HG03175 (cell line): ENCODE measurements around the gene OR6Q1.
"Not testable (repeated sequence)": the region's sequence is repeated elsewhere in the genome, so short reads cannot be mapped to it uniquely, and the experiment has no call there.

ENCODE experiments used
- ATAC-seq: cut with Tn5 transposase; IDR thresholded peaks from one replicate; pipeline ENCODE4 v1.9.1; 2021; ENCODE audit warnings: mild to moderate bottlenecking, moderate library complexity; ENCODE audit not compliant: unreplicated experiment

OR6Q1 gene, protein sequence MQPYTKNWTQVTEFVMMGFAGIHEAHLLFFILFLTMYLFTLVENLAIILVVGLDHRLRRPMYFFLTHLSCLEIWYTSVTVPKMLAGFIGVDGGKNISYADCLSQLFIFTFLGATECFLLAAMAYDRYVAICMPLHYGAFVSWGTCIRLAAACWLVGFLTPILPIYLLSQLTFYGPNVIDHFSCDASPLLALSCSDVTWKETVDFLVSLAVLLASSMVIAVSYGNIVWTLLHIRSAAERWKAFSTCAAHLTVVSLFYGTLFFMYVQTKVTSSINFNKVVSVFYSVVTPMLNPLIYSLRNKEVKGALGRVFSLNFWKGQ

DNA sequence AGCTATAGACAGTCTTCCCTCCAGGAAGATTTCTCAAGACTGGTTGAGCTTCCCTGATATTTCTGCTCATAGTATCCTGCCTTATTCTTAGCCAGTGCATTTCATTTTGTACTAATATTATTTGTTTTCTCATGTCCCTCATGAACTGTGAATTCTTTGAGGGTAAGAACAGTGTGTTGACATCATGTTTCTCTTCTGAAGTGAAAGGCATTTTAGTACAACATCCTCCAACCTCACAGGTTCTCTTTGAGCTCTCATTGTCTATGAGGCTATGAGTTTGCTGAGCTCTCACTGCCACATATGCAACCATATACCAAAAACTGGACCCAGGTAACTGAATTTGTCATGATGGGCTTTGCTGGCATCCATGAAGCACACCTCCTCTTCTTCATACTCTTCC is at the start of gene OR6Q1:
Gene OR6Q1, plus strand, starts transcription at position 301 of the 400 bp plus-strand sequence. Its CDS starts 0 bp downstream, at position 301.
- no peak for ATAC-seq

DNA sequence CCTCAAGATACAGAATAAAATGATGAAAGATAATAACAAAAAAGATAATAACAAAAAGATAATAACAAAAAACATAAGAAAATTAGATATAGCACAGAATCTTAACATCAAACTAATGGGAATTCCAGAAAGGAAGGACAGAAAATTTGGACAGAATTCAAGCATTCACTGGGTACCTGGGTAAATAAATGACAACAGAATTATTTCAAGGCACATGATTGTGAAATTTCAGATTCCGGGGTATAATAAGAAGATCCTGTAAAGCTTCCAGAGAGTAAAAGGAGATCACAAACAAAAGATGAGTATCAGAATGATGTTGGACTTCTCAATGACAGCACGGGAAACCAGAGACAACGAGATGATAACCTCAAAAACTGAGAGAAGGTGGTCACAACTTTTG is 49.2 kb upstream of the OR6Q1 start:
- no peak for ATAC-seq

DNA sequence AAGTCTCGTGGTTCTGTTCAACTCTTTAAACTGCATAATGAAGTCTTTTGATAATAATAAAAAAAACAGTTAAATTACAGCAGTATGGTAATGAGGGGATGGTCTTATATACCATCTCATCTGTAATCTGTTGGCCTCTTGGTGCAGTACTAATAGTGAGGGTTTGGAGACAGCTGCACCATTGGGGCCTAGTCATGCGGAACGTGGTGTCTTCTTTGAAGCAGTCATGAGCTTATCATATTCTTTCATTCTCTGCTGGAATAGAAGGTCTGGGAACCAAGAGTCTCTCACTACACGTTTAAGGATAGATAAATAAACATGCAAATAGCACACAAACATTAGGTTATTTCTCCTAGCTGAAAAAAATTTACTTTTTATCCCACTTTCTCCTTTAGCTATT is 48.0 kb upstream of the OR6Q1 start:
- no peak for ATAC-seq

DNA sequence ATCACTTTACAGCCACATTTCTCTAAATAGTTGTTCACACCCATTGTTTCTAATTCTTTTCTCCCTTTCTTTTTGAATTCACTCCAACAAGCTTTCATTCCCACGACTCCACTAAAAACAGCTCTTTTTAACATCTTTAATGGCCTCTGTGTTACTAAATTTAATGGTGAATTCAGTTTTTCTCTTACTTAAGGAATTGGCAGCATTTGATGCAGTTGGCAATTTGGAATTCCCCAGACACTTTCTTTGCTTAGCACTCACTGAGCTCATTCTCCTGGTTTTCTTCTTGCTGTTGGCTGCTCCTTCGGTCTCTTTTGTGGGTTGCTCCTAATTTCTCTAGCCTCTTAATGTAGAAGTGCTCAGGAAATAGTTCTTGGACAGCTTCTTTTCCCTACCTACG is 47.6 kb upstream of the OR6Q1 start:
- no peak for ATAC-seq

DNA sequence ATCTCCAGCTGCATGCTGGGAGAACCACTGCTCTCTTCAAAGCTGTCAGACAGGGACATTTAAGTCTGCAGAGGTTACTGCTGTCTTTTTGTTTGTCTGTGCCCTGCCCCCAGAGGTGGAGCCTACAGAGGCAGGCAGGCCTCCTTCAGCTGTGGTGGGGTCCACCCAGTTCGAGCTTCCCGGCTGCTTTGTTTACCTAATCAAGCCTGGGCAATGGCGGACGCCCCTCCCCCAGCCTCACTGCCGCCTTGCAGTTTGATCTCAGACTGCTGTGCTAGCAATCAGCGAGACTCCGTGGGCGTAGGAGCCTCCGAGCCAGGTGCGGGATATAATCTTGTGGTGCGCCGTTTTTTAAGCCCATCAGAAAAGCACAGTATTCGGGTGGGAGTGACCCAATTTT is 31.2 kb upstream of the OR6Q1 start:
- not testable (repeated sequence) for ATAC-seq

DNA sequence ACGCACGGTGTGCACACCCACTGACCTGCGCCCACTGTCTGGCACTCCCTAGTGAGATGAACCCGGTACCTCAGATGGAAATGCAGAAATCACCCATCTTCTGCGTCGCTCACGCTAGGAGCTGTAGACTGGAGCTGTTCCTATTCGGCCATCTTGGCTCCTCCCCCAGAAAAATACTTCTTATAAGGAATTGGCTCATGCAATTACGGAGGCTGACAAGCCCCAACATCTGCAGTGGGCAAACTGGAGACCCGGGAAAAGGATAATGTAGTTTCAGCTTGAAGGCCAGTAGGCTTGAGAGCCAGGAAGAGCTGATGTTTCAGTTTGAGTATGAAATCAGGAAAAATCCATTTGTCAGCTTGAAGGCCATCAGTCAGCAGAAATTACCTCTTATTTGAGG is 30.7 kb upstream of the OR6Q1 start:
- not testable (repeated sequence) for ATAC-seq

DNA sequence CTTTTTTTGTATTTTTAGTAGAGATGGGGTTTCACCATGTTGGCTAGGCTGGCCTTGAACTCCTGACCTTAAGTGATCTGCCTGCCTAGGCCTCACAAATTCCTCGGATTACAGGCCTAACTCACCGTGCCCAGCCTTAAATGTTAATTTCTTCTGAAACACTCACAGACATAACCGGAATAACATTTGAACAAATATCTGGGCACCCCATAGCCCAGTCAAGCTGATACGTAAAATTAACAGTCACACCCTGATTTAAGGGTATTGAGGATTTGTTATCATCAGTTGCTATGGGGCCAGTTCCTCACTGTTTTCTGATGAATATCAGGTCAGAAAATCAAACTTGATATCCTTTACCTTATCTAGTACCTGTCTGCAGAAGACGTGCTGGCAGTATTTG is 30.1 kb upstream of the OR6Q1 start:
- ATAC-seq: no peak

DNA sequence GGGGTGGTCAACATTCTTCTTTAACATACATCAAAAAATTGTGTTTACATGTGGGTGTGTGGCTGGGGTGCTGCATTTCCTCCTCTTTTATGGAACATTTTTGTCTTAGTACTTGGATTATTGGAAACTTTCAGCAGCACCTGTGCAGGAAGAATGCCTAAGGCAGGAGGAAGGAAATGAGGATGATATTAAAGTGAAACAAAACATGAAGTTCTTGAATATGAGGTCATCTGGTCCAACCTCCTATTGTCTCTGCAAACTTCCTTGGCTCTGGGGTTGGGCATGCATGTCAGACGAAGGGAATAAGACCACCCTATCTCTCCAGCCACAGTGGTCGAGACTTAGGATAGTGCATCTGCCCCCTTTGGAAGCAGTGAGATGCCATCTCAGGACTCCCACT is 27.7 kb upstream of the OR6Q1 start:
- ATAC-seq: no peak

DNA sequence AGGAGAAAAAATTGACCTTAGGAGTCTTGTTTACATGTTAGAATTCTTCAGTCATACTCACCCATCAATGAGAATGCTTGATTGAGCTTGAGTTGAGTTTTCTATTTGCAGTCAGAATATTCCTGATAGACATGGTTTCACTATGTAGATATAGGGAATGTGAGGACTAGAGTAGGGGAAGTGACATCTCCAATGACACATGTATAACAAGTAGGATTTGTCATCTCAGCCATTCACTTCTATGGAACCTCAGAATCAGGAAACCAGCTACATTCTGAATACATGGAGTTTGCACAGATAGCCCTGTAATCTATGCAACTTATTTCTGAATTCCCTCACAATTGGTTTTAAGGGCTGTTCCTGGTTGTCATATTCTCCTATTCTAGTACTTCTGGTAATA is 27.2 kb upstream of the OR6Q1 start:
- ATAC-seq: no peak

DNA sequence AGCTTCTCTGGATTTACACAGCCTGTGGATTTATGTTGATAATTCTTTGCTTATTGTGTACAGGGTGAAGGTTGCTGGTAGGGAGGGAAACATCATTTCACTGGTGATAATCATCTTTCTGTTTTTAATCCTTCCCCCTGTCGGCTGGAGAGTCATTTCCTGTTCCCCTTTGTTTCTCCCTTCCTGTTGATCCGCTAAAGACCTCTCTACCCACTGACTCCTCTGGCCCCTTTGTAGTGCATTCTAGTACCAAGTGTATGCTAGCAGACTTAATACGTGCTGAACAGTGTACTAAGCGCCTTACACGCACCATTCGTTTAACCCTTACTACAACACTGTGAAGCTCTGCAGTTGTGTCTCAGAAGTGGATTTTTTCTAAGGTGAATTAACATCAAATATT is 26.1 kb upstream of the OR6Q1 start:
- no peak for ATAC-seq

DNA sequence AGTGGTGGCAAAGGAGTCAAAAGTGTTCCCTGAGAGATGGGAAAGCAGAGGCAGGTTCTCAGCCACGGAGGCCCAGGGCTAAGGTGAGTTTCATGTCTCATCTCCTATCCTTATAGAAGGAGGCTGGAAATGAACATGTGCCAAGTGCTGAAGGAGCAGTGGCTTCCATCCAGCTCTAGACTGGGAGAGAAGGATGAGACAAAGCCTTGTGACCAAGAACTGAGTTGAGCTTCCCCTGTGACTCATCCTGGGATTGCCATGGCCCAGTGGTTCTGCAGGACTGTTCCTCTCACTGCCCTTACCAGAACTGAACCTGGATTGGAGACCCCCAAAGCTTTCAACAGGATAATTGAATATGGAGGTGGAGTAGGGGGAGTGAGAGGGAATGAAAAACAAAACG is 23.8 kb upstream of the OR6Q1 start:
- no peak for ATAC-seq

DNA sequence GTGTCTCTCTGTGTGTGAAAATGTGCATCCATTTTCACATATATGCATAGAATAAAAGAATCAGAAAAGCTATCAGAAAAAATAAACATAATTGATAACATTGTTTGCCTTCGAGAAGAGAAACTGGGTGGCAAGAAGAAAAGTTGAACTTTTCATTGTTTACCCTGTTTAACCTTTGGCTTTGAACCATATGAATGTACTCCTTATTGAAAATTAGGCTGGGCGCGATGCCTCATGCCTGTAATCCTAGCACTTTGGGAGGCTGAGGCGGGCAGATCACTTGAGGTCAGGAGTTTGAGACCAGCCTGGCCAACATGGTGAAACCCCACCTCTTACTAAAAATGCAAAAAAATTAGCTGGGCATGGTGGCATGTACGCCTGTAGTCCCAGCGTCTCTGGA is 19.0 kb upstream of the OR6Q1 start:
- no peak for ATAC-seq

DNA sequence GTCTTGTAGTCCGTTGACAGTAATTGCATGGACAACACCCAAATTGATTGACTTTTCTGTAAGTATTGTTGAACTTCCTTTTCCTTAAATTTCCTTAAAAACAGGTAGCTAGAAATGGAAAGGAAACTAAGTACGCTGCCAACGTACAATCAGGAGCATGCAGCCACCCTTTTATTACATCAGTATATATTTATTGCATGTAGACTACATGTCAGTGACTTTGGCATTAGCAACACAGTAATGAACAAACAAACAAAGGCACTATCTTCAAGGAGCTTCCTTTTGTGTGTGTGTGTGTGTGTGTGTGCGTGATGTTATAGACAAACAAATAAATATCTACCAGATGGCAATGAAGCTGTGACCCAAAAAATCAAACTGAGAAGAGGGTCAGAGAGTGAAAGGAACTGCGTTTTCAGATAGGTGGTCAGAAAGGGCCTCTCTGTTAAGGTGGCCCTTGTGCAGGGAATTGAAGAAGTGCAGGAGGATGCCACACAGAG is 7.3 kb upstream of the OR6Q1 start, which contains the start of gene OR9Q1:
Gene OR9Q1, plus strand, starts transcription at position 447 of the 497 bp plus-strand sequence. CDS start 155,564 bp downstream, outside the sequence.
- ATAC-seq: no peak

DNA sequence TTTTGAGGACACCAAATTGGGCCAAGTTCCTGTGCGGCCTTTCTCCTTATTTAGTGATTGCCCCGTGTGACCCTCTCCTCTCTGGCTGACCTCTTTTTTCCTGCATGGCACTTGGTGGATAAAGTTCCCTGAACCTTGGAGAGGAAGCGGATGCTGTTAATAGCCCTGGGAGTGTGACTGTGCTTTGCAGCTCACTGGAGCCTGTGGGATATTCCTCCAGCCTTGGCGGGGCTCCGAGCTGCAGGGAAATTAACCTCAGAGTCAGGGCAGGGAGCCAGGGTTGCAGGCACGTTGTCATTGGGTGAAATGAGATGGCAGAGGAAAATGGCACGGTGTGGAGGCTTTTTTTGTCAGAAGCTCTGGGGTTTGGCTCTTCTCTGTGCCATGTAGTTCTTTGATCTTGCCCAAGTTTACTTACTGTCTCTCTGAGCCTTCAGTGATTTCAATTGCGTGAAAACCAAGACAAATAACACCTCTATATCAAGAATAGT is 6.1 kb upstream of the OR6Q1 start:
- no peak for ATAC-seq

DNA sequence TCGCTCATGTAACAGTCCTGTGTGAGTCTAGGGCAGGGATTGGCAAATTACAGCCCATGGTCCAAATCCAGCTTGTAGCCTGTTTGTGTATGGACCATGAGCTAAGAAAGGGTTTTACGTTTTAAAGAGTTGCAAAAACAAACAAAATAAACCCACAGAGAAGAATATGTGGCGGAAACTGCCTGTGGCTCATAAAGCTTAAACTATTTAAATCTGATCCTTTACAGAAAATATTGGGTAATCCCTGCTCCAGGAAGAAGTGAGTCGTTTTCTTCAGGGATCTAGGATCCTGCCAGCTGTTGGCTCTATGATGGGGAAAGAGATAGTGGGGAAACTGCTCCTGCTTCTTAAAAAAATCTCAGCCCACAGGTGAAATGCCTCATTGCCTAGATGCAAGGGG is 3.4 kb upstream of the OR6Q1 start:
- ATAC-seq: no peak

DNA sequence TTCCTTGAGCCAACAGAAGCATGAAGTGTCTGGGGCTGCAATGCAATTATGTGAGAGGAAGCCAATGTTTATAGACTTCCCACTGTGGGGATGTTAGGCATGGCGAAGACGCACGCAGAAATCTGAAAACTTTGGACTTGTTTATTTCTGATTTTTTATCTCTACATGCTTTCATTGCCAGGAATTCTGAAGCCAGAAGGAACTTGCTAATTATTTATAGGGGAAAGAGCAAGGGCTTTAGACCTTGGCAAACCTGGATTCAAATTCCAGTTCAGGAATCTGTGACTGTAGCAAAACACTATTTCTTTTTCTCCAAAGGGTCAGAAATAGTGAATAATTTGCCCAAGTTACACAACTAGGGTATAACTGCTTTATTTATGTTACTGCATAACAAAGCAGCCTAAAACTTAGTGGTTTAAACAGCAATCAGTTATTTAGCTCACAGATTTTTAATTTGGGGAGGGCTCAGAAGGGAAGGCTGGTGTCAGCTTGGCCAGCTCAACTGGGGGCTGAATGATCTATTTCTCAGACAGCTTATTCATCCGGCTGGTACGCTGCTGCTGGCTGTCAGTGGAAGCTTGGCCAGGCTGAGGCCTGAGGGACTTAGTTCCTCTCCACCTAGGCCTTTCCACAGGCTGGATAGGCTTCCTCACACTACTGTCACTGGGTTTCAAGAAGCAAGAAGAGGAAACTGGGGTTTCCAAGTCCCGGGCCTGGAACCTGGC is 1.9 kb upstream of the OR6Q1 start:
- no peak for ATAC-seq

DNA sequence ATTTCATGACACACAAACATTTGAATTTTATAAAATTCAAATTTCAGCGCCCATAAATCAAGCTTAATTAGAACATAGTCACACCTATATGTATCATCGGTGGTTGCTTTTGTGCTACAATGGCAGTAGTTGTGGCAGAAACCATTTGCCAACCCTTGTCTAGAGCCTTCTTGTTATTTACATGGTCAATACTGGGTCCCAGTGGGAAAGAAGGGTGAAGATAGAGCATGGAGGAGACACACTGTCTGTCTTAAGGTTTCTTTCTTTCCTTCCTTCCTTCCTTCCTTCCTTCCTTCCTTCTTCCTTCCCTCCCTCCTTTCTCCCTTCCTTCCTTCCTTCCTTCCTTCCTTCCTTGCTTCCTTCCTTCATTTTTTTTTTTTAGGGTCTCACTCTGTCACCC is 3.7 kb downstream of the OR6Q1 start:
- no peak for ATAC-seq

DNA sequence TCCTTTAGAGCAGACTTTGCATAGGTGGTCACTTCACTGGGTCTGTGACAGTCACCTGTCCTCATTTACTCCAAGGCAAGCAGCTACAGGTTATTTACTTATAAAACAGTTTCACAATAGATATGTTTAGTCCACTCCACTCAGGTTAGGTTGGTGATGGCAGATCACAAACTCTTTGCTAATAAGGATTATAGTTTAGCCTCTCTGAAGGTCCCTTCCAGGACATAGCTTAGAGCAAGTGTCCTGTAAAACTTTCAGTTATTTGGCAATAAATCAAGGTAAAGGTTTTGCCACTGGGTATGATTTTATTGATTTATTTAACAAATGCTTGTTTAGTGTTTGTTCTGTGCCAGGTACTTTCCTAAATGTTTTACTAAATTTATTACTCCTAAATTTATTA is 8.8 kb downstream of the OR6Q1 start:
- ATAC-seq: no peak

DNA sequence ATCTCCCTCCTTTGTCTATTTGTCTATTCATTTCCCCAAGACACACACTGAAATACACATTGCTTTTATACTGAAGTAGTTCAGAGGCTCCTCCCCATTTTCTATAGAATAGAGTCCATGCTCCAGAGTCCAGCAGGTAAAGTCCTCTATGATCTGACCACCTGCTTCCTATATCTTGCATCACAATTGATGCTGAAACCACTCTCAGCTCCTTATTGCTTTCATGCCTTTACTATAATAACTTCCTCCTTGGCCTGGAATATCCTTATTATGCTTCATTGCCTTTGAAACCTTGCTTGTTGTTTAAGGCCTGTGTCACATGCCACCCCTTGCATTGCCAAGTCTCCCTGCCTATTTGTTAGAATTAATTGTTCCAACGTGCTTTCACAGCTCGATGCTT is 12.6 kb downstream of the OR6Q1 start:
- ATAC-seq: no peak

DNA sequence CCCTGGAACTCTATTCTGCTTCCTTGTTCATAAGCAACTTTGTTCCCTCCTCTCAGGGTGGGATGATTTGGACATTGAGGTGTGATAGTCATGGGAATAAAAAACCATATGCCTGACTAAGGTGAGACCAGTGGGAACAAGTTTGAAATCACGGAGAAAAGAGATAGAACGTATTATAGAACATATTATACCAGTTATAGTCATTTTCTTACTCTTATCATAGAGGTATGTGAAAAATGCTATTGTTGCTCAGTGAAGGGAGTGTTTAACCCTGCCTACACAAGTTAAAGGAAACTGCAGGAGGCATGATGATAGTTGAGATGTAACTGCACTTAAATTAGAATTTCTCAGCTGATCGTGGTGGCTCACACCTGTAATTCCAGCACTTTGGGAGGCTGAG is 15.5 kb downstream of the OR6Q1 start:
- no peak for ATAC-seq

DNA sequence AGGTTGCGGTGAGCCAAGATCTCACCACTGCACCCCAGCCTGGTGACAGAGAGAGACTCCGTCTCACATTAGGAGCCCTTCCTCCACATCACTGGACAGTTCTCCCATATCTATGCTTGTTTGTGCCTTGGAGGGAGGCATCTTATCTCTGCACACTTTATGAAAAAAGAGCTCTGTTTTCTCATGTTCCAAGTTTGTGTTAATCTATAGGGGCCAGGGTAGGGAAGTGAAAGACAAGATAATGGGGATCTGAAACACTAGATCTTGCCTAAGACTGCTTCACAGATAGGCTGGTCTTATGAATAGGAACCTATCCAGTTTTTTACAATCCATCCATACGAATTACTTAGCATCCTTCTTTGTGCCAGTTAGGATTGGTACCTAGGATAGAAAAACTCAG is 17.1 kb downstream of the OR6Q1 start:
- ATAC-seq: no peak

DNA sequence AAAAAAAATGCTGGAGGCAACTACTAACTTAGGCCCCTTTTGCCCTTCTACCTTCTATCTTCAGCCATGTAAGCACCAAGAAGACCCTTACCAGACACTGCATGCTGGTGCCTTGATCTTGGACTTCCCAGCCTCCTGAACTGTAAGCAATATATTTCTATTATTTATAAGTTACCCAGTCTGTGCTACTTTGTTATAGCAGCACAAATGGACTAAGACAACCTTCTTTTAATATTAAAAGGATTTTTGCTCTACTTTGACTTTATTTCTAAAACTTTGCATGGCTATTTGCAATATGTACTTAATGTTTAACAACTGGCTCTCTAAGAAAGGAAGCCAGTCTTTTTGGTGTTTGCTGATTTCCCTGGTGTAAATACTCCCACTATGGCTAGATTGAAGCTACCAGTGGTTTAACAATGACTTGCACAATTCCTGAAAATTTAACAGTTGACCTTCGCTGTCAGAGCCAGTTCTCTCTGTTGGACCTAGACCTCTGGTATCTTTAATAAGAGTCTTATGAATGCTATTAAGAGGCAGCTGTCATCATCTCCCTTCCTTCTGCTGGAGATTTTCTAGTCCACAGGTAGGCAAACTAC is 25.2 kb downstream of the OR6Q1 start:
- ATAC-seq: no peak
